HepG2 (cell line): ENCODE results near the gene KPNB1. TPM values are rescaled to one million over a fixed set of nuclear protein-coding genes. Genes with fewer than 3 reads are reported as not detected.

Source experiments
- DMAP1 ChIP-seq: IDR thresholded peaks from 2 replicates; pipeline ENCODE4 v1.6.1; 2016
- DPF2 ChIP-seq: sonication (generic); formaldehyde crosslinking; IDR thresholded peaks from 2 replicates; pipeline ENCODE4 v1.4.0; 2020; ENCODE audit warnings: mild to moderate bottlenecking, low read depth, missing genetic modification reagents, borderline replicate concordance
- GATAD2A ChIP-seq: IDR thresholded peaks from 2 replicates; pipeline ENCODE4 v1.6.1; 2016
- GLI4 ChIP-seq: sonication (generic); formaldehyde crosslinking; IDR thresholded peaks from 2 replicates; pipeline ENCODE4 v1.5.1; 2020; ENCODE audit warnings: missing genetic modification reagents, mild to moderate bottlenecking, moderate library complexity, borderline replicate concordance
- RFXANK ChIP-seq: IDR thresholded peaks from 2 replicates; pipeline ENCODE4 v1.6.1; 2016
- SIX4 ChIP-seq: sonication (generic); formaldehyde crosslinking; IDR thresholded peaks from 2 replicates; pipeline ENCODE4 v1.4.0; 2020; ENCODE audit warnings: missing genetic modification reagents
- SKIL ChIP-seq: sonication (generic); formaldehyde crosslinking; IDR thresholded peaks from 2 replicates; pipeline ENCODE4 v1.8.0; 2022; ENCODE audit warnings: missing genetic modification reagents, mild to moderate bottlenecking, moderate library complexity, borderline replicate concordance
- SPEN ChIP-seq: sonication (generic); formaldehyde crosslinking; IDR thresholded peaks from 2 replicates; pipeline ENCODE4 v1.5.1; 2020; ENCODE audit warnings: low read depth, mild to moderate bottlenecking, missing genetic modification reagents
- SRF ChIP-seq: IDR thresholded peaks from 2 replicates; pipeline ENCODE4 v1.6.1; 2011; ENCODE audit warnings: mild to moderate bottlenecking, low read depth, low read length, moderate library complexity
- TCF7 ChIP-seq: sonication (generic); IDR thresholded peaks from 2 replicates; pipeline ENCODE4 v1.6.1; 2016; ENCODE audit warnings: antibody characterized with exemption, low read depth
- U2AF1 ChIP-seq: fragments of 200-400 bp; formaldehyde crosslinking; optimal IDR thresholded peaks from 2 replicates; pipeline ENCODE3; 2017; ENCODE audit warnings: mild to moderate bottlenecking, low read depth, low read length
- XRCC5 ChIP-seq: fragments of 200-400 bp; formaldehyde crosslinking; optimal IDR thresholded peaks from 2 replicates; pipeline ENCODE3; 2017; ENCODE audit warnings: mild to moderate bottlenecking, low read length
- ZFY ChIP-seq: sonication (generic); formaldehyde crosslinking; IDR thresholded peaks from 2 replicates; pipeline ENCODE4 v1.4.0; 2020; ENCODE audit warnings: missing genetic modification reagents
- ZNF274 ChIP-seq: sonication (generic); formaldehyde crosslinking; IDR thresholded peaks from 2 replicates; pipeline ENCODE4 v1.5.1; 2020; ENCODE audit warnings: mild to moderate bottlenecking, missing genetic modification reagents
- ZNF557 ChIP-seq: sonication (generic); formaldehyde crosslinking; IDR thresholded peaks from 2 replicates; pipeline ENCODE4 v1.4.0; 2020; ENCODE audit warnings: missing genetic modification reagents
- ZNF605 ChIP-seq: sonication (generic); formaldehyde crosslinking; IDR thresholded peaks from 2 replicates; pipeline ENCODE4 v1.8.0; 2022; ENCODE audit warnings: mild to moderate bottlenecking, missing genetic modification reagents
- ZNF781 ChIP-seq: sonication (generic); formaldehyde crosslinking; IDR thresholded peaks from 2 replicates; pipeline ENCODE4 v1.5.1; 2020; ENCODE audit warnings: borderline replicate concordance, mild to moderate bottlenecking, missing genetic modification reagents; ENCODE audit errors: not compliant biosample characterization
- polyA plus RNA-seq, 8 experiments: library from polyadenylated mRNA; depleted of rRNA in 3 of 8; stranded (reverse) in 7 of 8; unstranded in 1 of 8; fragments of >200 nt; fragmentation: Illumina TruSeq in 4 of 8; extraction: Trizol in 4 of 8; gene quantifications; 2 replicates each; pipeline versions ENCODE4 v1.2.1 to v1.2.3, GENCODE V29; 2011 to 2016; ENCODE audit warnings: low read depth in 4 of 8, missing spikeins in 1 of 8, mixed read lengths in 1 of 8; ENCODE audit not compliant: insufficient read depth in 1 of 8
- total RNA-seq, 5 experiments: library from RNA; depleted of rRNA; stranded (reverse); fragments of >200 nt; fragmentation: Illumina TruSeq; extraction: Trizol; gene quantifications; 2 replicates each; pipeline ENCODE4 v1.2.3, GENCODE V29; 2016; ENCODE audit warnings: low read depth in 1 of 5
- TF ChIP-seq, protein P1 (sequence below): sonication (generic); formaldehyde crosslinking; IDR thresholded peaks from 2 replicates; pipeline ENCODE4 v1.4.0; 2020; ENCODE audit warnings: mild to moderate bottlenecking, missing genetic modification reagents, borderline replicate concordance
- TF ChIP-seq, protein P2 (sequence below): sonication (generic); formaldehyde crosslinking; IDR thresholded peaks from 2 replicates; pipeline ENCODE4 v1.5.0; 2020; ENCODE audit warnings: missing genetic modification reagents
- TF ChIP-seq, protein P3 (sequence below): sonication (generic); formaldehyde crosslinking; IDR thresholded peaks from 2 replicates; pipeline ENCODE4 v1.4.0; 2020; ENCODE audit warnings: missing genetic modification reagents

KPNB1 gene
- total and polyA plus RNA-seq, 2 of the 13 experiments (the other 11 are each of a cell fraction or from before 2014, with no cell fraction given), result 164 to 424 TPM

DNA sequence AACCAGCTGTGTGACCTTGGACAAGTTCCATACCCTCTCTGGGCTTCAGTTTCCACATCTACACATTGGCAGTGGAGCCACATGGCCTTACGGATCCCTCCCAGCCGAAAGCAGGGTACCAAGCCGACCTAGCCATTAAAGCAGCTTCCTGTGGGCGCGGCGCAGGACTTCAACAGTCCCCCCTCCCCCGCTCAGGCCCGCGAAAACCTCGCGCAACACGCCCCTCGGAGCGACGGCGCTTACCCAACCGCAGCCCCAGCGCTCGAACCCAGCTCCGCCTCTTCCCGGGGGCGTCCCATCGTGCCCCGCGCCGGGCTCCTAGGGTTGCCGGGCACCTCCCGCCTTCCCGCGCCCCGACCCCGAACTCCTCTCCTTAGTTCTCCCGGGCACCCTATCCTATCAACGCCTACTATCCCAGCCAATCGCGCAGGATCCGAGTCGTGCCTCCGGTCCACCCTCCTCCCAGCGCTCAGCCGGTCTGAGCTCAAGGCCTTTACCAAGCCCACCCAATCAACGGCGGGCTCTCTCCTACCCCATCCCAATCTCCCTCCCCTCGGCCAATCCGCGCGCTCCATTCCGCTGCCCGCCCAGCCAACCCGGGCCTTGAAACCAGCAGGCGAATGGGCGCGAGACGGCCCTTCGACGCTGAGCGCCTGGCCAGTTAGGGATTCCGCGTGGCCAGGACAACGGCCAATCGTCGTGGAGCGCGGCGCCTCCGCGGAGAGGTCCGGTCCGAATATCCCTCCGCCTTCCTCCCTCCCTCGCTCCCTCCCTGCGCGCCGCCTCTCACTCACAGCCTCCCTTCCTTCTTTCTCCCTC is at the start of gene KPNB1 (continued):
- TF ChIP-seq ZNF274 (CRISPR knock-in tag) (peak; percentile 73), RFXANK (CRISPR knock-in tag) (peak; percentile 96), XRCC5 (peak; percentile 92), SPEN (CRISPR knock-in tag) (peak; percentile 99), DMAP1 (CRISPR knock-in tag) (peak; percentile 90), GATAD2A (CRISPR knock-in tag) (peak; percentile 74), GLI4 (CRISPR knock-in tag) (no peak), SKIL (CRISPR knock-in tag) (peak; percentile 85), TCF7 (no peak), SRF (0 out of 2 replicates have a peak, but pooled peaks have one; percentile 17), U2AF1 (peak; percentile 89), SIX4 (CRISPR knock-in tag) (peak; percentile 86), ZNF605 (no peak), DPF2 (CRISPR knock-in tag) (0 out of 2 replicates have a peak, but pooled peaks have one; percentile 26), ZNF781 (CRISPR knock-in tag) (peak; percentile 45), ZNF557 (CRISPR knock-in tag) (no peak; the same call in 1 of the 2 replicates), ZFY (CRISPR knock-in tag) (peak; percentile 68)
- TF ChIP-seq, protein P1, sequence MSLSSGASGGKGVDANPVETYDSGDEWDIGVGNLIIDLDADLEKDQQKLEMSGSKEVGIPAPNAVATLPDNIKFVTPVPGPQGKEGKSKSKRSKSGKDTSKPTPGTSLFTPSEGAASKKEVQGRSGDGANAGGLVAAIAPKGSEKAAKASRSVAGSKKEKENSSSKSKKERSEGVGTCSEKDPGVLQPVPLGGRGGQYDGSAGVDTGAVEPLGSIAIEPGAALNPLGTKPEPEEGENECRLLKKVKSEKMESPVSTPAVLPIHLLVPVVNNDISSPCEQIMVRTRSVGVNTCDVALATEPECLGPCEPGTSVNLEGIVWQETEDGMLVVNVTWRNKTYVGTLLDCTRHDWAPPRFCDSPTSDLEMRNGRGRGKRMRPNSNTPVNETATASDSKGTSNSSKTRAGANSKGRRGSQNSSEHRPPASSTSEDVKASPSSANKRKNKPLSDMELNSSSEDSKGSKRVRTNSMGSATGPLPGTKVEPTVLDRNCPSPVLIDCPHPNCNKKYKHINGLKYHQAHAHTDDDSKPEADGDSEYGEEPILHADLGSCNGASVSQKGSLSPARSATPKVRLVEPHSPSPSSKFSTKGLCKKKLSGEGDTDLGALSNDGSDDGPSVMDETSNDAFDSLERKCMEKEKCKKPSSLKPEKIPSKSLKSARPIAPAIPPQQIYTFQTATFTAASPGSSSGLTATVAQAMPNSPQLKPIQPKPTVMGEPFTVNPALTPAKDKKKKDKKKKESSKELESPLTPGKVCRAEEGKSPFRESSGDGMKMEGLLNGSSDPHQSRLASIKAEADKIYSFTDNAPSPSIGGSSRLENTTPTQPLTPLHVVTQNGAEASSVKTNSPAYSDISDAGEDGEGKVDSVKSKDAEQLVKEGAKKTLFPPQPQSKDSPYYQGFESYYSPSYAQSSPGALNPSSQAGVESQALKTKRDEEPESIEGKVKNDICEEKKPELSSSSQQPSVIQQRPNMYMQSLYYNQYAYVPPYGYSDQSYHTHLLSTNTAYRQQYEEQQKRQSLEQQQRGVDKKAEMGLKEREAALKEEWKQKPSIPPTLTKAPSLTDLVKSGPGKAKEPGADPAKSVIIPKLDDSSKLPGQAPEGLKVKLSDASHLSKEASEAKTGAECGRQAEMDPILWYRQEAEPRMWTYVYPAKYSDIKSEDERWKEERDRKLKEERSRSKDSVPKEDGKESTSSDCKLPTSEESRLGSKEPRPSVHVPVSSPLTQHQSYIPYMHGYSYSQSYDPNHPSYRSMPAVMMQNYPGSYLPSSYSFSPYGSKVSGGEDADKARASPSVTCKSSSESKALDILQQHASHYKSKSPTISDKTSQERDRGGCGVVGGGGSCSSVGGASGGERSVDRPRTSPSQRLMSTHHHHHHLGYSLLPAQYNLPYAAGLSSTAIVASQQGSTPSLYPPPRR (CRISPR knock-in tag), result peak; percentile 72; the same call in 1 of the 2 replicates
- TF ChIP-seq, protein P2, sequence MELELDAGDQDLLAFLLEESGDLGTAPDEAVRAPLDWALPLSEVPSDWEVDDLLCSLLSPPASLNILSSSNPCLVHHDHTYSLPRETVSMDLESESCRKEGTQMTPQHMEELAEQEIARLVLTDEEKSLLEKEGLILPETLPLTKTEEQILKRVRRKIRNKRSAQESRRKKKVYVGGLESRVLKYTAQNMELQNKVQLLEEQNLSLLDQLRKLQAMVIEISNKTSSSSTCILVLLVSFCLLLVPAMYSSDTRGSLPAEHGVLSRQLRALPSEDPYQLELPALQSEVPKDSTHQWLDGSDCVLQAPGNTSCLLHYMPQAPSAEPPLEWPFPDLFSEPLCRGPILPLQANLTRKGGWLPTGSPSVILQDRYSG (CRISPR knock-in tag), result peak; percentile 89
- TF ChIP-seq, protein P3, sequence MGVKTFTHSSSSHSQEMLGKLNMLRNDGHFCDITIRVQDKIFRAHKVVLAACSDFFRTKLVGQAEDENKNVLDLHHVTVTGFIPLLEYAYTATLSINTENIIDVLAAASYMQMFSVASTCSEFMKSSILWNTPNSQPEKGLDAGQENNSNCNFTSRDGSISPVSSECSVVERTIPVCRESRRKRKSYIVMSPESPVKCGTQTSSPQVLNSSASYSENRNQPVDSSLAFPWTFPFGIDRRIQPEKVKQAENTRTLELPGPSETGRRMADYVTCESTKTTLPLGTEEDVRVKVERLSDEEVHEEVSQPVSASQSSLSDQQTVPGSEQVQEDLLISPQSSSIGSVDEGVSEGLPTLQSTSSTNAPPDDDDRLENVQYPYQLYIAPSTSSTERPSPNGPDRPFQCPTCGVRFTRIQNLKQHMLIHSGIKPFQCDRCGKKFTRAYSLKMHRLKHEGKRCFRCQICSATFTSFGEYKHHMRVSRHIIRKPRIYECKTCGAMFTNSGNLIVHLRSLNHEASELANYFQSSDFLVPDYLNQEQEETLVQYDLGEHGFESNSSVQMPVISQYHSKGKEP (CRISPR knock-in tag), result peak; percentile 57; the same call in 1 of the 2 replicates
